Hematopoietic multipotent progenitor cell treated with erythropoietin and hydrocortisone succinate and interleukin-3 and kit ligand, for 15 days (in vitro differentiated cells): Measurements from ENCODE around the gene VWF.
"Not testable (repeated sequence)": the region's sequence is repeated elsewhere in the genome, so short reads cannot be mapped to it uniquely, and the experiment has no call there.

Source experiments
- DNase-seq: peaks from one replicate; pipeline ENCODE4 v3.0.0-alpha.2; 2015; ENCODE audit warnings: low spot score

VWF gene

DNA sequence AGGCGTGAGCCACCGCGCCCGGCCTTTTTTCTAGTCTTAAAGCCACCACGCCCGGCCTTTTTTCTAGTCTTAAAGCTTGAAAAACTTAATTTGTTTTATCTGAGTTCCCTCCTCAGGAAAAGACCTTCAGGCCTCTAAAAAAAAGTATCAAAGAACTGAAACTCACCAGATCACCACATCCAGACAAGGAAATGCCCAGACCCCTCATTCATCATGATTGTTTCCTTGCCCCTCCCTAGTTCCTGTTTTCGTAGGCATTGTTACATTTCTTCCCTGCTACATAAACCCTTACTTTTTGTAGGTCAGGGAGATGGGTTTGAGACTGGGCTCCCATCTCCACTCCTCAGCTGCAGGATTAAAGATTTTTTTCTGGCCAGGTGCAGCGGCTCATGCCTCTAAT is 21.1 kb upstream of the VWF start:
- DNase-seq: no peak

DNA sequence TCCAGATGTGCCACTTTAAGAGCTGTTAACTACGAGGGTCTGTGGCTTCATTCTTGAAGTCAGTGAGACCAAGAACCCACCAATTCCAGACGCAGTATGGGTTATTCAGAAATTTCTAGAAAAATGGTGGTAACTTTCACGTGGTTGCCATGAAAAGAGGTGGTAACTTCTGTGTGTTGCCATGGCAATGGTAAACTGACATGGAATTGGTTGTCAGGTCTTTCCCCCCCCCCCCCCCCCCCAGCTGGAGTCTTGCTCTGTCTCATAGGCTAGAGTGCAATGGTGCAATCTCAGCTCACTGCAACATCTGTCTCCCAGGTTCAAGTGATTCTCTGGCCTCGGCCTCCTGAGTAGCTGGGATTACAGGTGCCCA is 18.8 kb upstream of the VWF start:
- no peak for DNase-seq

DNA sequence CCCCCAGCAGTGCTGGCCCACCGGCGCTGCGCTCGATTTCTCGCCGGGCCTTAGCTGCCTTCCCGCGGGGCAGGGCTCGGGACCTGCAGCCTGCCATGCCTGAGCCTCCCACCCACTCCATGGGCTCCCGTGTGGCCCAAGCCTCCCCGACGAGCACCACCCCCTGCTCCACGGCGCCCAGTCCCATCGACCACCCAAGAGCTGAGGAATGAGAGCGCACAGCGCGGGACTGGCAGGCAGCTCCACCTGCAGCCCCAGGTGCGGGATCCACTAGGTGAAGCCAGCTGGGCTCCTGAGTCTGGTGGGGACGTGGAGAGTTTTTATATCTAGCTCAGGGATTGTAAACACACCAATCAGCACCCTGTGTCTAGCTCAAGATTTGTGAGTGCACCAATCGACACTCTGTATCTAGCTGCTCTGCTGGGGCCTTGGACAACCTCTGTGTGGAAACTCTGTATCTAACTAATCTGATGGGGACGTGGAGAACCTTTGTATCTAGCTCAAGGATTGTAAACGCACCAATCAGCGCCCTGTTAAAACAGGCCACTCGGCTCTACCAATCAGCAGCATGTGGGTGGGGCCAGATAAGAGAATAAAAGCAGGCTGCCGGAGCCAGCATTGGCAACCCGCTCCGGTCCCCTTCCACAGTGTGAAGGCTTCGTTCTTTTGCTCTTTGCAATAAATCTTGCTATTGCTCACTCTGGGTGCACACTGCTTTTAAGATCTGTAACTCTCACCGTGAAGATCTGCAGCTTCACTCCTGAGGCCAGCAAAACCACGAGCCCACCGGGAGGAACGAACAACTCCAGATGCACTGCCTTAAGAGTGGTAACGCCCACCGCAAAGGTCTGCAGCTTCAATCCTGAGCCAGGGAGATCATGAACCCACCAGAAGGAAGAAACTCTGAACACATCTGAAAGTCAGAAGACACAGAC is 18.2 kb upstream of the VWF start:
- DNase-seq: not testable (repeated sequence)

- DNase-seq: not testable (repeated sequence)
Measured at GRCh38 chr12:6141731-6142367, 17.4 kb upstream of the VWF start.

DNA sequence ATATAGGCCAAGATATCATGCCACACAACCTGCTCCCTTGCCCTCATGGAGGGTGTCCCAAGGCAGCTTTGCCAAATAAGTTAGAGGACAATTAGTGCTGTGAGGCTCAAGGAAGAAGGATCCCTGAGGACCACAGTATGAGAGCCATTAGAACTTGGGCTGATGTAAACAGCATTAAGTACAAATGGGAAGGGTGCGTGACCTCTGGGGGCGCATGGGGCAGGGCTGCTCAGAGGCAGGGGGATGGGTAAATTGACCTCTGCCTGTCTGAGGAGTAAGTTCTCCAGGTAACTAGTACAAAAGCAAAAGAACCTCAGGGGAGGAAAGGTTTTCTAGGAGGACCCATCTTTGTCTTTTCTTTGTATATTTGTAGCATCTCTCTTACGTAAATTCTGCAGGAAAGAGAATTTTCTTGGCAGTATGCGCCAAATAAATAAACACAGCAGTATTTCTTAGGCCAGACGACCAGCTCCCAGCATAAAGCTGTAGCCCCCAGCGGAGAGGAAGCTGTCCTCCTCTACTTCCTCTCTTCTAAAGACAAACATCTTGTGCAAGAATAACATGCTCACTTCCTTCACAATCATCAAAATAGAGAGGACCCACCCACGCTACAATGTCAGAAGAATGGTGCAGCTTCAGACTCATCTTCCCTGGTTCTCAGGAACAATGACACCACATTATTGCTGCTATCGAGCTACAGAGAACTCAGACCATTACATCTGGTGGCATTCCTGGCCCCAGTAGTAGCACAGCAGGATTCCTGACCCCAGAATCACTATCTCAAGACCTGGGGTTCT is 16.4 kb upstream of the VWF start:
- no peak for DNase-seq

GRCh38 chr12:6135071-6135470 is 10.6 kb upstream of the VWF start:
- DNase-seq: no peak

DNA sequence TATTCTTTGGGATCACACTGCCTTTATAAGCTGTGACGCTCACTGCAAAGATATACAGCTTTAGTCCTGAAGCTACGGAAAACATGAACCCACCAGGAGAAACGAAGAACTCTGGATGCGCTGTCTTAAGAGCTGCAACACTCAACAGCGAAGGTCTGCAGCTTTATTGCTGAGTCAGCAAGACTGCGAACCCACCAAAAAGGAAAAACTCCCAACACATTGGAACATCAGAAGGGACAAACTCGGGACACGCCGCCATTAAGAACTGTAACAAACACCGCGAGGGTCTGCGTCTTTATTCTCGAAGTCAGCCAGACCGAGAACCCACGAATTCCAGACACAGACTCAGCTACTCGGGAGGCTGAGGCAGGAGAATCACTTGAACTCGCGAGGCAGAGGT is 9.2 kb upstream of the VWF start:
- DNase-seq: no peak

DNA sequence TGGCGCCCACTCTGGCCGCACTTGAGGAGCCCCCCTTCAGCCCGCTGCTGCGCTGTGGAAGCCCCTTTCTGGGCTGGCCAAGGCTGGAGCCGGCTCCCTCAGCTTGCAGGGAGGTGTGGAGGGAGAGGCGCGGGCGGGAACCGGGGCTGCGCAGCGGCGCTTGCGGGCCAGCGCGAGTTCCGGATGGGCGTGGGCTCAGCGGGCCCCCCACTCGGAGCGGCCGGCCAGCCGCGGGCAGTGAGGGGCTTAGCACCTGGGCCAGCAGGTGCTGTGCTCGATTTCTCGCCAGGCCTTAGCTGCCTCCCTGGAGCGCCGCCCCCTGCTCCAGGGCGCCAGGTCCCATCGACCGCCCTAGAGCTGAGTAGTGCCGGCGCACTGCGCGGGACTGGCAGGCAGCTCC is 8.0 kb upstream of the VWF start:
- DNase-seq: no peak

DNA sequence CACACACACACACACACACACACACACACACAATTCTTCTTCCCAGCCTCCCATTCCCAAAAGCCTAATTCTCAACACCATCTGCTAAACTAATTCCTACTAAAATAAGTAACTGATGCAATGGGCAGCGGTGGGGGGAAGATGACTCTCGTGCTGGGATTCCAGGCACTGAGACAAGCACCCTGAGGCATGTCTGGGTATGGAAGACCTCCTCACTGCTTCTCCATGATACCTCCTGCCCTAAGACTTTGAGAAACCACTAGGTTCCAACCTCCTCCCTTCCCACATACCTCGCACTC is 789 bp upstream of the VWF start:
- DNase-seq: no peak

DNA sequence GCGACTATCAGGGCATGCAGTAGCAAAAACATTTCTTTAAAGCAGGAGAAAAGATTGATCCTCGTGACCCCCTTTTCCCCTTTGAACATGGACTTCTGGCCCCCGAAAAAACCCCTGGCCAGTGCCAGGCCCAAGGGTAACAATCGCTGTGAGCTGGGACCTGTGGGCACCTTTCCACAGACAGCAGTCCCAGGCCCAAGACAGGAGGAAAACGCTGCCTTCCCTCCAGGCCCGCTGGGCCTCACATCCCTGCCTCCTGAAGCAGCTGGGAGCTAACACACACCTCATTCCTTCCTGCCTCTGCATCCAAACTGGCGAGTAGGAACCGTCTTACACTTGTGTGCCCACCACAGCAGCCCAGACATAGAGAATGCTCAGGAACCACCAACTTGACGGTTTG is 1.2 kb downstream of the VWF start:
- DNase-seq: no peak

DNA sequence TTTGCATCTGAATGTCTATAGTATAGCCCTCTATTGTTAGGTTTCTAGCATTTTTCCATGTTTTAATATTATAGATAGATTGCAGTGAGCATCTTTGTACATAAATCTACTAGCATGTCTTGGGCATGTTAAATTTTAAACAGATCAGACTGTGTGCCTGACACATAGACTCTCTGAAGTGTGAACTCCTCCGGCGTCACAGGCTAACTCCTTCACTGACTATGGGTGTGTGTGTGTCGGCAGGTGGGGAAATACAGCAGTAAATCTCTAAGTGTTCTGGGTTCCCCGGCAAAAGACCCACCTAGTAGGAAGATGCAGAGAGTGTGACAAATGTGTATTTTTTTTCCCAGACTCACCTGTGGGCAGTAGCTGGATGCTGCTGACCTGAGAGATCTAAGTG is 2.3 kb downstream of the VWF start:
- no peak for DNase-seq

GRCh38 chr12:6120796-6121473 is 3.5 kb downstream of the VWF start:
- no peak for DNase-seq

DNA sequence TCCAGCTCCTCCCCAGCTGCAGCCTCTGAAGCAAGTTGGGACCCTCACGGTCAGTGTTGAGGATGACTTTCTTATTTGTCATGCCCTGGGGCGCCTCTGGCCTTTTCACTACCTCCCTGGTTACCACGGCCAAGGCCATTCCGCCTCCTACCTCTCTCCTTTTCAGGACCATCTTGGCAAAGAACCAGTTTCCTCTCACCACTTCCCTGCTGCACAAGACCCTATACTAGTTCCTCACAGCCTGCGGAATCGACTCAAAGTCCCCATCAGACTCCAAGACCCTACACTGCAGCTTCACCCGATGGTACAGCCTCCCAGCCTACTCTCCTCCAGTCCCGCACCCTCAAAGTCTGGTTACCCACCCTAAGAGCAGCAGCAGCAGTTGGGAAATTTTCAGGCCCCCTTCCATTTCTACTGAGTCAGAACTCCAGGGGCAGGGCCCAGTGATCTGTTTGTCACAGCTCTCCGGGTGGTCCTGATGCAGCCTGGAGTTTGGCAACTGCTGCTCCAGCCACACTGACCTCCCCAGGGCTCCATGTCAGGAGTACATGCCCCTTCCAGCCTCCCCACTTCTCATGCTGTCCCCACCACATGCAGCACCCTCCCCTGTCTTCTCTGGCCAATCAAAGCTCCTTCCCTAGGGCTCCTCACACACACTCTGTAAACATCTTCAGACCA is 5.4 kb downstream of the VWF start:
- DNase-seq: no peak

DNA sequence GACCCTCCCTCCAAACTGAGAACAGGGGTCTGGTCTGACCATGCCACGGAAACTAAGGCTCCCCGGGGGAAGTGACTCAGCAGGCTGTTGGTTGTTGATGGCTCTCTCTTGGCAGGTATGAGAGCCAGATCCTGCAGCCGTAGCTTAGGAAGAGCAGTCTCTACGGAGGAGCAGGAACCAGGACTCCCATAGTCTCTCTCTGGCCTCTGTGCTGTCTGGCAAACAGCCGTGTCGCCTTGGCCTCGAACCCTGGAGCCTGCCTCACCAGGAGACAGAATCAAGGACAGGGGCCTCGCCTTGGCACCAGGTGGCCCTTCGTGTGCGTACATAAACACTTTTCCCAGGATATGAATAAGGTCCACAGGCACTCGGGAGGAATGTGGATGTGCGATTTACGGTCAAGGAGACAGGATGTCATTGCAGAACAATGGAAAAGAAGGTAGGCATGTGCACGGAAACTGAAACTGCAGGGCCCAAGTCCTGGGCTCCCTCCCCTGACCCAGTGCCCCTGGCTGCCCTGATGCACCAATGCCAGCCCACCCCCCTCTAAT is 7.9 kb downstream of the VWF start:
- DNase-seq: no peak

DNA sequence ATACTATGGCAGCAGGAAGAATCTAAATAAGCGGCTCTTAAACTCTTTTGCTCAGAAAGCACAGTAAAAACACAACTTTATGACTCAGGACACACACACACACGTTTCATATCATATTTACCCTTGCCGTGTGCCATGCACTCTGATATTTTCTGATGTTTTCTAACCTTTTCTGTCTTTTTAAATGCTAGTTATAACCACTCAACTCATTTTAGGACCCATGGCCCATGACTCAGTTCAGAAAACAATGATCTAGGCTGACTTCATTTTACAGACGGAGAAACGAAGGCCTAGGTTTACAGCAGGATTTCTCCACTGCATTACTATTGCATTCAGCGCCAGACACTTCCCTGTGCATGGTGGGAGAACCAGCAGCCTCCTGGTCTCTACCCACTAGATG is 9.1 kb downstream of the VWF start:
- no peak for DNase-seq

DNA sequence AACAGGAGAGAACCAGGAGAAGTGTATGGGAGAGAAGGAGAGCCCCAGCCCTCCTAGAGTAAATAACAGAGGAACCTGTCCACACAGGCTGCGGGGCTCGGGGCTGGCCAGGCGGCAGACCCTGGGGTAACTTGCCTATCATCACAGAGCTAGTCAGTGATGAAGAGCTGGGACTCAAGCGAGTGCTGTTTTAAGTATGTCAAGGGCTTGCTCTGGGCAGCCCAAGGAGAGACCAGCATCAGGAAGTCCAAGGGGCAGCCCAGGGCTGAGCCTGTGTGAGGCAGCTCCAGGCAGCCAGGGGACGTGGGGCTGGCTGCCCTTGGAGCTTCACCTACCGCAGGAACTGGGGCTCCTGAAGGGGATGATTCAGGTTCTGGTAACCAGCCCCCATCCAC is 10.0 kb downstream of the VWF start:
- no peak for DNase-seq

GRCh38 chr12:6113691-6114475 is 10.6 kb downstream of the VWF start:
- DNase-seq: no peak

DNA sequence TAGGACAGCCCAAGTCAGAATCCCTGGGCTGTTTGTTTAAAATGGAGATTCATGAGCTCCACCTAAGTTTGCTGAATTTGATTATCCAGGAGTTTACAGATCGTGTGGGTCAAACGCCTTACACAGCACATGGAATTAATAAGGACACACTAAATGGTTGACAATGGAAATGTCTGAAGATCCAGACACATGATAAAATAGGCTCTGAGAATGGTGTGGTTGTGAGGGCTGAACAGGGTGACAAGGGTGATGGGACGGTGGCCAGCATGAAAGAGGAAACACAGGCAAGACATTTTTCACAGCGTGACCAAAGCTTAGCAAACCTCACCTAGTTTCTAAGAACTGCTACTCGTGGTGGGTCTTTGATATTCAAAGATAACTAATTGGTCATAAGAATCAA is 12.5 kb downstream of the VWF start:
- DNase-seq: no peak

GRCh38 chr12:6110006-6110405 is 14.5 kb downstream of the VWF start:
- DNase-seq: no peak

- DNase-seq: no peak
Measured at GRCh38 chr12:6106218-6106617, 18.3 kb downstream of the VWF start.

- no peak for DNase-seq
Measured at GRCh38 chr12:6104842-6105241, 19.6 kb downstream of the VWF start.
